ENCODE data around the gene SSU72. TPM values are rescaled to one million over a fixed set of nuclear protein-coding genes. Genes with fewer than 3 reads are reported as not detected.
A peak's percentile ranks its signal among the peaks of the same experiment; 100 is the strongest.

The SSU72 gene
- total RNA-seq, 1 experiment from 2014 or later, result 179 TPM

DNA sequence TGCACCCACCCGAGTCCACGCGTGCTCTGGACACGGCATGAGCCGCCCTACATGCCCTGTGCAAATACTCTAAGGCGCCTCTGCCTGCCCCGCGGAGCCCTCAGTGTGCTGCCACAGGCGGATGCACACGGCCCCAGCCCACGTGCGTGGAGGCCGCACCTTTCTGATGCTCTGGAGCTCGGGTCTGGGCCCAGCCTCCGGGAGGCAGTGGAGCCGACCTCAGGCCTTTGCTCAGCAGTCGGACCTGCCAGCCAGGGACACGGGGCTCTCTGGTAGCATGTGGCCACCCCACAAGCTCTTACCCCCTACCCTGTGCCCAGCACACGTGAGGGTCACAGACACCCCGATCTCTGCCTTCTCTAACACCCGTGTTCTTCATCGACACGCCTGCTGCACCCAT lies 36.3 kb downstream of the SSU72 start:
- H2BK15ac ChIP-seq (ENCODE audit: low read depth, low read length), result no peak overlapping the region
- H2BK120ac ChIP-seq (ENCODE audit: low read depth, low read length, poor library complexity, severe bottlenecking), result no peak overlapping the region
- no peak overlapping the region for H3K27ac ChIP-seq (ENCODE audit: insufficient read length, low read depth, low read length)
- no peak overlapping the region for H4K91ac ChIP-seq (ENCODE audit: insufficient read length, low read depth, low read length)
- no peak overlapping the region for H2BK5ac ChIP-seq (ENCODE audit: insufficient read length, low read length)
- H3K14ac ChIP-seq (ENCODE audit: insufficient read depth, low read length), result no peak overlapping the region
- Mint-ChIP-seq H3K4me1 (peaks cover 0 to 4% of the 10 kb centered on the region in 2 experiments; a peak in 2 of 4 replicates), H3K36me3 (ENCODE audit: insufficient read depth in 1 of 3, low read depth in 3 of 3) (peaks cover 0 to 28% (median 21%) of the 10 kb centered on the region in 3 experiments; a peak in 6 of 7 replicates), H3K27me3 (ENCODE audit: low read depth) (no peaks in the 10 kb centered on the region), H3K9me3 (no peaks in the 10 kb centered on the region; a peak in 1 of 5 replicates), H3K4me3 (peak overlapping the region; percentile 72 to 85), H3K27ac (peak overlapping the region in 1 of 3 experiments; percentile 81; a peak in 3 of 7 replicates)
- H3K9me3 ChIP-seq (ENCODE audit: control insufficient read depth, low read depth, low read length), result no peaks in the 10 kb centered on the region
- no peak overlapping the region for H3K4me2 ChIP-seq (ENCODE audit: insufficient read depth, insufficient read length, low read length)
- no peak overlapping the region for H3T11ph ChIP-seq (ENCODE audit: low read length)
- TF ChIP-seq, protein P1, sequence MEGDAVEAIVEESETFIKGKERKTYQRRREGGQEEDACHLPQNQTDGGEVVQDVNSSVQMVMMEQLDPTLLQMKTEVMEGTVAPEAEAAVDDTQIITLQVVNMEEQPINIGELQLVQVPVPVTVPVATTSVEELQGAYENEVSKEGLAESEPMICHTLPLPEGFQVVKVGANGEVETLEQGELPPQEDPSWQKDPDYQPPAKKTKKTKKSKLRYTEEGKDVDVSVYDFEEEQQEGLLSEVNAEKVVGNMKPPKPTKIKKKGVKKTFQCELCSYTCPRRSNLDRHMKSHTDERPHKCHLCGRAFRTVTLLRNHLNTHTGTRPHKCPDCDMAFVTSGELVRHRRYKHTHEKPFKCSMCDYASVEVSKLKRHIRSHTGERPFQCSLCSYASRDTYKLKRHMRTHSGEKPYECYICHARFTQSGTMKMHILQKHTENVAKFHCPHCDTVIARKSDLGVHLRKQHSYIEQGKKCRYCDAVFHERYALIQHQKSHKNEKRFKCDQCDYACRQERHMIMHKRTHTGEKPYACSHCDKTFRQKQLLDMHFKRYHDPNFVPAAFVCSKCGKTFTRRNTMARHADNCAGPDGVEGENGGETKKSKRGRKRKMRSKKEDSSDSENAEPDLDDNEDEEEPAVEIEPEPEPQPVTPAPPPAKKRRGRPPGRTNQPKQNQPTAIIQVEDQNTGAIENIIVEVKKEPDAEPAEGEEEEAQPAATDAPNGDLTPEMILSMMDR (conservative IDR thresholded peaks at IDR 0.05), result no peak
- H3K79me2 ChIP-seq (ENCODE audit: insufficient read depth, low read length), result no peaks in the 10 kb centered on the region
- H3K23ac ChIP-seq (ENCODE audit: insufficient read length, low read depth, low read length), result no peak overlapping the region
- H4K8ac ChIP-seq (replicated peaks; ENCODE audit: insufficient read length, low read depth, low read length), result no peak overlapping the region
- H3K4me1 ChIP-seq (ENCODE audit: insufficient read depth, low read length), result no peaks in the 10 kb centered on the region
- H2BK20ac ChIP-seq (ENCODE audit: low read depth, low read length, poor library complexity, severe bottlenecking), result no peak overlapping the region
- no peak overlapping the region for H3K18ac ChIP-seq (ENCODE audit: insufficient read length, low read depth, low read length)
- no peak for DNase-seq
- no peak overlapping the region for H3K56ac ChIP-seq (ENCODE audit: insufficient read length, low read depth, low read length)
- no peak overlapping the region for H3K9ac ChIP-seq (ENCODE audit: extremely low read depth, insufficient read length, low read length)
- H3K27me3 ChIP-seq (ENCODE audit: insufficient read depth, low read length), result no peaks in the 10 kb centered on the region
- H3K23me2 ChIP-seq (ENCODE audit: insufficient read length, low read depth, low read length, poor library complexity, severe bottlenecking), result peaks cover 7% of the 10 kb centered on the region
- no CpG with 5 or more reads among the region's 23 CpGs for WGBS (ENCODE audit: extremely low coverage, insufficient read length, low lambda C conversion rate)
- no peaks in the 10 kb centered on the region for H3K79me1 ChIP-seq (ENCODE audit: insufficient read depth, low read depth, low read length, poor library complexity, severe bottlenecking)
- H4K5ac ChIP-seq (ENCODE audit: insufficient read length, low read depth, low read length), result no peak overlapping the region
- H3K4ac ChIP-seq (ENCODE audit: low read depth, low read length), result no peak overlapping the region
- H2AK5ac ChIP-seq (ENCODE audit: insufficient read length, low read length), result no peak overlapping the region
- H2BK12ac ChIP-seq (ENCODE audit: insufficient read length, low read depth, low read length), result no peak overlapping the region
- no peaks in the 10 kb centered on the region for H4K20me1 ChIP-seq (ENCODE audit: control insufficient read depth, insufficient read depth, insufficient read length)
- no peak overlapping the region for H2AFZ ChIP-seq (ENCODE audit: low read length)
